DMS 273 (cell line): Measurements from ENCODE around the gene PTPRN2.
"Not testable (repeated sequence)": the region's sequence is repeated elsewhere in the genome, so short reads cannot be mapped to it uniquely, and the experiment has no call there.

Source experiments
- DNase-seq: peaks from one replicate; lab custom pipeline; 2025; ENCODE audit not compliant: unreplicated experiment; lab: John Stamatoyannopoulos, UW

PTPRN2 gene

GRCh38 chr7:157595086-157595855 lies 992.4 kb downstream of the PTPRN2 start:
- DNase-seq = no peak

- DNase-seq = no peak
These were observed 993.3 kb downstream of the PTPRN2 start for GRCh38 chr7:157594306-157594705.

- no peak for DNase-seq
These were observed 994.1 kb downstream of the PTPRN2 start for GRCh38 chr7:157593541-157593940.

- not testable (repeated sequence) for DNase-seq
These were observed 994.8 kb downstream of the PTPRN2 start for GRCh38 chr7:157592636-157593320.

GRCh38 chr7:157590526-157590925 lies 997.1 kb downstream of the PTPRN2 start:
- DNase-seq = no peak

GRCh38 chr7:157589680-157590079 lies 997.9 kb downstream of the PTPRN2 start:
- DNase-seq = no peak

- DNase-seq = no peak
These were observed 999.6 kb downstream of the PTPRN2 start for GRCh38 chr7:157587805-157588560.

- no peak for DNase-seq
These were observed 1000.4 kb downstream of the PTPRN2 start for GRCh38 chr7:157587051-157587804.

- DNase-seq = no peak
These were observed 1001.1 kb downstream of the PTPRN2 start for GRCh38 chr7:157586426-157586955.

GRCh38 chr7:157585113-157585861 lies 1002.3 kb downstream of the PTPRN2 start:
- DNase-seq = no peak

- no peak for DNase-seq
These were observed 1003.2 kb downstream of the PTPRN2 start for GRCh38 chr7:157584420-157584819.

GRCh38 chr7:157581740-157582139 lies 1005.9 kb downstream of the PTPRN2 start:
- DNase-seq = no peak

- no peak for DNase-seq
These were observed 1007.3 kb downstream of the PTPRN2 start for GRCh38 chr7:157580324-157580723.

GRCh38 chr7:157579425-157579824 lies 1008.2 kb downstream of the PTPRN2 start:
- no peak for DNase-seq

GRCh38 chr7:157577796-157578339 lies 1009.8 kb downstream of the PTPRN2 start:
- no peak for DNase-seq

- DNase-seq = no peak
These were observed 1010.6 kb downstream of the PTPRN2 start for GRCh38 chr7:157577061-157577460.

- no peak for DNase-seq
These were observed 1011.2 kb downstream of the PTPRN2 start for GRCh38 chr7:157576415-157576814.

- no peak for DNase-seq
These were observed 1011.8 kb downstream of the PTPRN2 start for GRCh38 chr7:157575777-157576176.

- no peak for DNase-seq
These were observed 1012.6 kb downstream of the PTPRN2 start for GRCh38 chr7:157574914-157575586.
